ENCODE data around the gene FAM83D. TPM values are rescaled to one million over a fixed set of nuclear protein-coding genes. Genes with fewer than 3 reads are reported as not detected.
A peak's percentile ranks its signal among the peaks of the same experiment; 100 is the strongest.

Gene FAM83D
- total RNA-seq, 1 donor = 17.7 TPM

- TF ChIP-seq, protein P1, sequence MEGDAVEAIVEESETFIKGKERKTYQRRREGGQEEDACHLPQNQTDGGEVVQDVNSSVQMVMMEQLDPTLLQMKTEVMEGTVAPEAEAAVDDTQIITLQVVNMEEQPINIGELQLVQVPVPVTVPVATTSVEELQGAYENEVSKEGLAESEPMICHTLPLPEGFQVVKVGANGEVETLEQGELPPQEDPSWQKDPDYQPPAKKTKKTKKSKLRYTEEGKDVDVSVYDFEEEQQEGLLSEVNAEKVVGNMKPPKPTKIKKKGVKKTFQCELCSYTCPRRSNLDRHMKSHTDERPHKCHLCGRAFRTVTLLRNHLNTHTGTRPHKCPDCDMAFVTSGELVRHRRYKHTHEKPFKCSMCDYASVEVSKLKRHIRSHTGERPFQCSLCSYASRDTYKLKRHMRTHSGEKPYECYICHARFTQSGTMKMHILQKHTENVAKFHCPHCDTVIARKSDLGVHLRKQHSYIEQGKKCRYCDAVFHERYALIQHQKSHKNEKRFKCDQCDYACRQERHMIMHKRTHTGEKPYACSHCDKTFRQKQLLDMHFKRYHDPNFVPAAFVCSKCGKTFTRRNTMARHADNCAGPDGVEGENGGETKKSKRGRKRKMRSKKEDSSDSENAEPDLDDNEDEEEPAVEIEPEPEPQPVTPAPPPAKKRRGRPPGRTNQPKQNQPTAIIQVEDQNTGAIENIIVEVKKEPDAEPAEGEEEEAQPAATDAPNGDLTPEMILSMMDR (IDR thresholded peaks at IDR 0.05; ENCODE audit: insufficient read depth, low read depth, low read length) = no peak
- no peak for DNase-seq (ENCODE audit: low read depth)
These were observed 1.5 kb upstream of the FAM83D start for GRCh38 chr20:38924718-38925117.

GRCh38 chr20:38926934-38927616 is 858 bp downstream of the FAM83D start:
- TF ChIP-seq, protein P1 (IDR thresholded peaks at IDR 0.05; ENCODE audit: insufficient read depth, low read depth, low read length) = no peak
- peak overlapping the region; percentile 88 for H3K4me3 ChIP-seq (ENCODE audit: low read depth, low read length)
- peak; percentile 42 for DNase-seq (ENCODE audit: low read depth)

More at GRCh38 chr20:38924718-38925117, 1.5 kb upstream of the FAM83D start:
- no peak overlapping the region for H3K4me3 ChIP-seq (ENCODE audit: low read depth, low read length)

DNA sequence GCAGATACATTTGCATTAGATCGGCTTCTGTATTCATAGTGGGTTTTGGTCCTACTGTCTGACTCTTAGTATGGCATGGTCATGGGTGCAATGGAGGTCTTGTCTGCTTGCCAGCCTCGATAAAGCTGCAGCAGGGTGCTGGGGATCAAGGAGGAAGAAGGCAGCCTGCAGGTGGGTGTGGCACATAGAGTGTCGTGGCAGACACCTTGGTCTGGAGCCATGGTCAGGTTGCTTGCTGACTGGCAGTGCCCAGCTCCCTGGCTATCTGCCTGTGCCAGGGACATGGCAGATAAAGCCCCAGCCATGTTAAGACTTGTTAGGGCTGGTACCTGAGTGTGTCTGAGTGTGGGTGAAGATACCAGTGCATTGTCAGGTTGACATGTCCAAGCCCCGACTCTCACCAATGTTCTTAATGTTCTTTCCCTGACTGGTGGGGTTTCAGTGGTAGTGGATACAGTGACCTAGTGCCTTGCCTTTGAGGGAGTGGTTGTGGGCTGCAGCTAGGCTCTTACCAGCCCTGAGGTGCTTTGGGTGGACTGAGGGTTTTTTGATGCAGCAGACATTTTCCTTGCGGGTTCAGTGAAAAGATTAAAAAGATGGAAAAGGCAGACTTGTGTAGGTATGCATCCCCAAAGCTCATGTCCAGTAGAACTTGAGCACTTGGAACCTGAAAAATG is 1.8 kb downstream of the FAM83D start:
- DNase-seq (ENCODE audit: low read depth) = no peak
- peak overlapping the region; percentile 88 for H3K4me3 ChIP-seq (ENCODE audit: low read depth, low read length)
- TF ChIP-seq, protein P1 (IDR thresholded peaks at IDR 0.05; ENCODE audit: insufficient read depth, low read depth, low read length) = no peak

DNA sequence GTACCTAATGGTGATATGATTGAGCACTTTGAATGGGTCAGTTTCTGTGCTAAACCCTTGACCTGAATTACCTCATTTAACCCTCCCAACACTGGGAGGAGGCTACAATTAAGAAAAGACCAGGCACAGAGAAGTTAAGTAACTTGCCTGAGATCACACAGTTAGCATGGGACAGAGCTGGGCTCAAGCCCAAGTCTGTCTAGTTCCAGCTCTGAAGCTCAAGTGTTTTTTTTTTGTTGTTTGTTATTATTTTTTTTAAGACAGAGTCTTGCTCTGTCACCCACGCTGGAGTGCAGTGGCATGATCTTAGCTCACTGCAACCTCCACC is 4.0 kb downstream of the FAM83D start:
- DNase-seq (ENCODE audit: low read depth) = no peak
- no peak overlapping the region for H3K4me3 ChIP-seq (ENCODE audit: low read depth, low read length)
- TF ChIP-seq, protein P1 (IDR thresholded peaks at IDR 0.05; ENCODE audit: insufficient read depth, low read depth, low read length) = no peak

DNA sequence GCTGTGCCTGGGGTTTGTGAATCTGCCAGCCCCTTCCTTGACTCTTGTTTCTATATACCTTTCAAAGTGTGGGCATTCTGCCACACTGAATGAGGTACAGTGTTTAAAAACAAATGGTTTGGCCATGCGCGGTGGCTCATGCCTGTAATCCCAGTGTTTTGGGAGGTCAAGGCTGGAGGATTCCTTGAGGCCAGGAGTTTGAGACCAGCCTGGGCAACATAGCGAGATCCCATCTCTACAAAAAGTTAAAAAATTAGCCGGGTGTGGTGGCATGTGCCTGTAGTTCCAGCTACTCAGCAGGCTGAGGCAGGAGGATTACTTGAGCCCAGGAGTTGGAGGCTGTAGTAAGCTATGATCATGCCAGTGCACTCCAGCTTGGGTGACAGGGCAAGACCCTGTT is 5.8 kb downstream of the FAM83D start:
- TF ChIP-seq, protein P1 (IDR thresholded peaks at IDR 0.05; ENCODE audit: insufficient read depth, low read depth, low read length) = no peak
- no peak for DNase-seq (ENCODE audit: low read depth)
- no peak overlapping the region for H3K4me3 ChIP-seq (ENCODE audit: low read depth, low read length)

DNA sequence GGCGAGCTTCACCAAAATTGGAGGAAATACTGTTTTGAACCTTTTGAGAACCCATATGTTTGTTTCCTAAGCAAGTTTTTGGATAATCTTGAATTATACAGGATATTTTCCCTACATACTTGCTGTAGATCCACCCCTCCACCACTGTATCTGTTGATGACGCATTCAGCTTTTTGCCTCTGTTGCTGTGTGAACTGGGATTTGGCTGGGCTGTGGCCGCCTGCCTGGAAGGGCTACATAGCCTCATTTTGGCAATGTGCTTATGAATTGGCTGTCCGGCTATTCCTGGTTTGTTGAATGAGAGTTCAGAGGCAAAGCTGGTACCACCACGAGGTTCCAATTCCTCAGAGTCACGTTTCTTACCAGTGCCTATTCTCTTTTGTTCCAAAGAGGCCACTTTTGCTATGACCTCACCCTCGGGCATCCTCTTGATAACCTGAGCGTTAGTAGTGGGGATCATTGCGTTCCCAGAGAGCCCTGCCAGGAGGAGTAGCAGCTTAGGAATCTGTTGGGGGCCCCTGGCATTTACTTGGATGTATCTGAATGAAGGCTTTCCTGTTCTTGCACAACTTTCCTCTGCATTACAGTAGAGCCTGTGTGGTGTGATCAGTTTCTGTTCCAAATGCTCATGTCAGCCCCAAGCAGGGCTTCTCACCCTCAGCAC is 6.4 kb downstream of the FAM83D start:
- DNase-seq (ENCODE audit: low read depth) = peak; percentile 71
- TF ChIP-seq, protein P1 (IDR thresholded peaks at IDR 0.05; ENCODE audit: insufficient read depth, low read depth, low read length) = no peak
- H3K4me3 ChIP-seq (ENCODE audit: low read depth, low read length) = peak overlapping the region; percentile 10

All from fibroblast of villous mesenchyme (primary cell).